B cell (primary cell): ENCODE data around the gene C19orf85. TPM values are rescaled to one million over a fixed set of nuclear protein-coding genes. Genes with fewer than 3 reads are reported as not detected.
A peak's percentile ranks its signal among the peaks of the same experiment; 100 is the strongest.

Experiments used
- ATAC-seq: fragments of 200-7000 bp; cut with Tn5 transposase; one replicate; pipeline ENCODE4 v1.10.0; 2021; ENCODE audit warnings: low read depth, mild to moderate bottlenecking, moderate number of reproducible peaks, moderate library complexity
- CTCF ChIA-PET: fragments of 350-600 bp; sonication (Branson Sonifier 250); formaldehyde crosslinking; loops from one replicate; lab custom pipeline; 2021; ENCODE audit warnings: antibody characterized with exemption, inconsistent platforms; lab: Charles Lee
- POLR2A ChIA-PET: fragments of 350-600 bp; sonication (Branson Sonifier 250); formaldehyde crosslinking; loops from one replicate; lab custom pipeline; 2021; ENCODE audit warnings: antibody characterized with exemption; lab: Charles Lee
- DNase-seq: peaks from one replicate; pipeline ENCODE4 v3.0.0; 2013
- H2AFZ ChIP-seq: 2 replicates; pipeline ENCODE4 v1.6.1; 2012; ENCODE audit warnings: mild to moderate bottlenecking, low read depth, low read length; ENCODE audit not compliant: insufficient read depth, poor library complexity, severe bottlenecking
- H3K27ac ChIP-seq, 2 donors: 1 replicate in 1 of 2; 2 replicates in 1 of 2; pipeline ENCODE4 v1.5.1; 2012 to 2013; ENCODE audit warnings: low read length in 2 of 2, mild to moderate bottlenecking in 2 of 2, moderate library complexity in 1 of 2
- H3K27me3 ChIP-seq, 4 experiments: fragments of 200-600 bp in 1 of 4; sonication (generic) in 1 of 4; replicated peaks in 1 of 4; 1 replicate in 2 of 4; 2 replicates in 2 of 4; pipeline versions ENCODE4 v1.6.1 to v1.7.0; 2013 to 2016; ENCODE audit warnings: low read length in 3 of 4, mild to moderate bottlenecking in 2 of 4, mixed read lengths in 1 of 4, moderate library complexity in 1 of 4; ENCODE audit not compliant: insufficient read depth in 4 of 4, control insufficient read depth in 3 of 4; ENCODE audit errors: control extremely low read depth in 1 of 4
- H3K36me3 ChIP-seq, 2 experiments: replicated peaks in 1 of 2; 1 replicate in 1 of 2; 2 replicates in 1 of 2; pipeline versions ENCODE4 v1.6.1 to v1.7.1; 2013; ENCODE audit warnings: low read length in 1 of 2; ENCODE audit not compliant: insufficient read depth in 2 of 2, control insufficient read depth in 1 of 2; ENCODE audit errors: control extremely low read depth in 1 of 2, extremely low read depth in 1 of 2
- H3K4me1 ChIP-seq, 2 donors: fragments of 200-600 bp in 1 of 2; sonication (generic) in 1 of 2; 1 replicate in 1 of 2; 2 replicates in 1 of 2; pipeline versions ENCODE4 v1.5.1 to v1.6.1; 2013 to 2017; ENCODE audit warnings: low read length in 2 of 2; ENCODE audit not compliant: control insufficient read depth in 2 of 2, insufficient read depth in 2 of 2
- H3K4me2 ChIP-seq: replicated peaks from 2 replicates; pipeline ENCODE3; 2012; ENCODE audit warnings: mild to moderate bottlenecking, low read depth, low read length; ENCODE audit not compliant: poor library complexity, severe bottlenecking
- H3K4me3 ChIP-seq, 5 experiments: fragments of 200-600 bp in 1 of 5; sonication (generic) in 1 of 5; 1 replicate in 3 of 5; 2 replicates in 2 of 5; pipeline versions ENCODE4 v1.5.1 to v1.7.0; 2011 to 2016; ENCODE audit warnings: low read length in 4 of 5, mild to moderate bottlenecking in 4 of 5, low read depth in 2 of 5, control low read depth in 1 of 5, moderate library complexity in 1 of 5; ENCODE audit not compliant: insufficient read depth in 1 of 5; ENCODE audit errors: control extremely low read depth in 1 of 5, extremely low read depth in 1 of 5
- H3K79me2 ChIP-seq: fragments of 200-600 bp; sonication (generic); one replicate; pipeline ENCODE4 v1.6.0; 2016; ENCODE audit warnings: low read length; ENCODE audit not compliant: control insufficient read depth, insufficient read depth
- H3K9ac ChIP-seq: fragments of 200-600 bp; sonication (generic); 2 replicates; pipeline ENCODE4 v1.6.1; 2017; ENCODE audit warnings: mild to moderate bottlenecking, low read length, moderate library complexity
- H3K9me3 ChIP-seq, 3 donors: one replicate each; pipeline versions ENCODE4 v1.6.1 to v1.7.1; 2013; ENCODE audit warnings: low read length in 2 of 3; ENCODE audit not compliant: control insufficient read depth in 2 of 3, insufficient read depth in 1 of 3; ENCODE audit errors: control extremely low read depth in 1 of 3
- H4K20me1 ChIP-seq: 2 replicates; pipeline ENCODE4 v1.6.0; 2012; ENCODE audit warnings: mild to moderate bottlenecking, low read length; ENCODE audit not compliant: insufficient read depth, control insufficient read depth, poor library complexity, severe bottlenecking
- H3K27ac Mint-ChIP-seq: one replicate; pipeline ENCODE4 v1.8.0; 2021; ENCODE audit warnings: mixed read lengths
- H3K27me3 Mint-ChIP-seq: one replicate; pipeline ENCODE4 v1.8.0; 2021; ENCODE audit warnings: mixed read lengths
- H3K4me1 Mint-ChIP-seq: one replicate; pipeline ENCODE4 v1.8.0; 2021; ENCODE audit warnings: mixed read lengths
- H3K4me3 Mint-ChIP-seq: one replicate; pipeline ENCODE4 v1.8.0; 2021; ENCODE audit warnings: mixed read lengths
- H3K9me3 Mint-ChIP-seq: one replicate; pipeline ENCODE4 v1.8.0; 2022; ENCODE audit warnings: mixed read lengths; ENCODE audit not compliant: insufficient read depth
- CTCF ChIP-seq: fragments of 200-600 bp; IDR thresholded peaks from one replicate; pipeline ENCODE4 v1.8.0; 2022; ENCODE audit warnings: antibody characterized with exemption, mild to moderate bottlenecking
- EZH2 ChIP-seq: IDR thresholded peaks from 2 replicates; pipeline ENCODE4 v1.6.1; 2012; ENCODE audit warnings: borderline replicate concordance, low read depth, mild to moderate bottlenecking, moderate library complexity, low read length; ENCODE audit not compliant: insufficient read depth, poor library complexity, severe bottlenecking
- WGBS: methylation state at CpG from one replicate; pipeline ENCODE4 v1.1.5; 2013; ENCODE audit warnings: missing lambda C conversion rate; ENCODE audit not compliant: insufficient coverage; 5-methylcytosine and 5-hydroxymethylcytosine counted together
- intact Hi-C: fragments of 100-400 bp; cut with micrococcal nuclease; formaldehyde crosslinking; loops from one replicate; pipeline ENCODE4 v1.10.0; 2022
- polyA plus RNA-seq: library from polyadenylated mRNA; depleted of rRNA; stranded (reverse); fragments of >200 nt; gene quantifications from 2 replicates; pipeline ENCODE4 v1.2.3, GENCODE V29; 2012
- total RNA-seq, 2 donors: library from RNA; stranded (reverse); fragments of 120-200 nt in 1 of 2; gene quantifications; 1 replicate in 1 of 2; 2 replicates in 1 of 2; pipeline versions ENCODE4 v1.2.3 to v1.2.4, GENCODE V29; 2013 to 2022

The C19orf85 gene
- total and polyA plus RNA-seq, 2 donors (not counting 1 experiment from before 2014, with no cell fraction given) = not detected

GRCh38 chr19:55467236-55468053 lies 2.9 kb upstream of the C19orf85 start:
- TF ChIP-seq CTCF (peak; percentile 99), EZH2 (no peak)
- peak overlapping the region; percentile 62 for H2AFZ ChIP-seq
- H3K4me3 Mint-ChIP-seq = no peak overlapping the region
- no peak overlapping the region for H3K4me3 ChIP-seq
- ChIA-PET POLR2A (interaction anchor here (0.9 to 1.6 kb wide), 3 partner anchors 9 to 157 kb away, joined by 5 to 10 read pairs (median 5); partner anchors contain the start of genes ZNF628 and ZNF784), CTCF (interaction anchor here (0.7 to 4.1 kb wide), 31 partner anchors 9 to 327 kb away, joined by 3 to 70 read pairs (median 5); partner anchors contain the start of genes CCDC106, FIZ1, PPP6R1 and SSC5D)
- peaks cover 6% of the 10 kb centered on the region for H3K4me1 Mint-ChIP-seq
- DNase-seq = peak; percentile 79
- peak overlapping the region; percentile 53 for H3K4me2 ChIP-seq
- H3K36me3 ChIP-seq = no peaks in the 10 kb centered on the region
- H4K20me1 ChIP-seq = no peaks in the 10 kb centered on the region
- H3K4me1 ChIP-seq = peaks cover 4 to 7% of the 10 kb centered on the region in 2 donors
- WGBS = 35% methylated on average over 25 of the region's 29 CpGs
- no peaks in the 10 kb centered on the region for H3K9me3 Mint-ChIP-seq
- no peaks in the 10 kb centered on the region for H3K9me3 ChIP-seq
- no peaks in the 10 kb centered on the region for H3K79me2 ChIP-seq
- no peaks in the 10 kb centered on the region for H3K27me3 Mint-ChIP-seq
- no peak overlapping the region for H3K27ac ChIP-seq
- intact Hi-C loops = loop anchor here (1.0 kb wide), 2 partner anchors 37 to 164 kb away; no protein-coding TSS in a partner anchor
- no peak overlapping the region for H3K27ac Mint-ChIP-seq
- H3K27me3 ChIP-seq = no peaks in the 10 kb centered on the region
- ATAC-seq = peak; percentile 99
- H3K9ac ChIP-seq = no peak overlapping the region

DNA sequence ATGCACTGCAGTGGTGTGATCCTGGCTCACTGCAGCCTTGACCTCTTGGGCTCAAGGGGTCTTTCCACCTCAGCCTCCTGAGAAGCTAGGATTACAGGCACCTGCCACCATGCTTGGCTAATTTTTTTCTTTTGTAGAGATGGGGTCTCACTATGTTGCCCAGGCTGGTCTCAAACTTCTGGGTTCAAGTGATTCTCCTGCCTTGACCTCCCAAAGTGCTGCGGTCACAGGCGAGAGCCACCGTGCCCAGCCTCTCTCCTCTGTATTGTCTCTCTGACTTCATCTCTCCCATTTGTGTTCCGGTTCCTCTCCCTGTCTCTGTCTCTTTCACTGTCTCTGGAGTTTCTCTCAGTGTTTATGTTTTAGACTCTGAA lies 1.7 kb upstream of the C19orf85 start:
- H3K27ac ChIP-seq = no peak overlapping the region
- WGBS = 100% methylated on average over 4 of the region's 4 CpGs
- H3K4me3 ChIP-seq = no peak overlapping the region
- H3K27ac Mint-ChIP-seq = no peak overlapping the region
- H3K9me3 ChIP-seq = peaks cover 0 to 3% (median 0%) of the 10 kb centered on the region in 3 donors
- no peaks in the 10 kb centered on the region for H3K9me3 Mint-ChIP-seq
- H3K9ac ChIP-seq = no peak overlapping the region
- intact Hi-C loops = no loop called here
- H3K4me2 ChIP-seq = no peak overlapping the region
- no peak for DNase-seq
- no peak overlapping the region for H3K4me3 Mint-ChIP-seq
- no peak overlapping the region for H2AFZ ChIP-seq
- H3K27me3 Mint-ChIP-seq = no peaks in the 10 kb centered on the region
- no peaks in the 10 kb centered on the region for H3K36me3 ChIP-seq
- H3K4me1 Mint-ChIP-seq = peaks cover 13% of the 10 kb centered on the region
- H3K79me2 ChIP-seq = no peaks in the 10 kb centered on the region
- ATAC-seq = no peak
- no peaks in the 10 kb centered on the region for H4K20me1 ChIP-seq
- ChIA-PET CTCF (interaction anchor here (1.0 to 4.1 kb wide), 13 partner anchors 11 to 325 kb away, joined by 3 to 70 read pairs (median 9); partner anchors contain the start of genes PPP6R1, SSC5D, TMEM238 and ZNF628), POLR2A (interaction anchor here (1.1 kb wide), 1 partner anchor 10 kb away, joined by 5 read pairs; the partner anchor contains the start of gene ZNF628)
- TF ChIP-seq EZH2 (no peak), CTCF (no peak)
- no peaks in the 10 kb centered on the region for H3K27me3 ChIP-seq
- H3K4me1 ChIP-seq = peaks cover 9 to 14% of the 10 kb centered on the region in 2 donors
